Left colon (tissue), 2 donors: ENCODE measurements around the gene SPINK8. TPM values are rescaled to one million over a fixed set of nuclear protein-coding genes. Genes with fewer than 3 reads are reported as not detected.
"Not testable (repeated sequence)": the region's sequence is repeated elsewhere in the genome, so short reads cannot be mapped to it uniquely, and the experiment has no call there.

Experiments
- ATAC-seq: fragments of 200-7000 bp; cut with Tn5 transposase; one replicate; pipeline ENCODE4 v1.9.1; 2020; ENCODE audit warnings: mild to moderate bottlenecking, moderate library complexity
- DNase-seq, 2 donors: peaks; one replicate each; pipeline ENCODE4 v3.0.0-alpha.2; 2020
- intact Hi-C, 2 donors: fragments of 100-400 bp; cut with DNase I in 1 of 2; cut with micrococcal nuclease in 1 of 2; formaldehyde crosslinking; loops; one replicate each; pipeline versions ENCODE4 v1.11.2 to v1.14.0; 2022; cut with DNase I, micrococcal nuclease
- total RNA-seq, 2 donors: library from RNA; stranded (reverse); fragmentation: NEBNext Ultra II Directional; extraction: Animal tissue kit (Norgen Biotek cat#: 25700); gene quantifications; one replicate each; pipeline ENCODE4 v1.2.1, GENCODE V29; 2021
- donor health status: DM: no; HTN: no; CAD: no.
- donor health status: DM: yes; HTN: yes; CAD: no.

Gene SPINK8
- total RNA-seq, 2 donors from 2014 or later = not detected

- no peak for DNase-seq
- no peak for ATAC-seq
- intact Hi-C loops = no loop called here
These were observed 46.4 kb downstream of the SPINK8 start for GRCh38 chr3:48287034-48287433.

GRCh38 chr3:48286308-48286707 lies 47.2 kb downstream of the SPINK8 start:
- no peak for ATAC-seq
- DNase-seq = no peak
- intact Hi-C loops = no loop called here

DNA sequence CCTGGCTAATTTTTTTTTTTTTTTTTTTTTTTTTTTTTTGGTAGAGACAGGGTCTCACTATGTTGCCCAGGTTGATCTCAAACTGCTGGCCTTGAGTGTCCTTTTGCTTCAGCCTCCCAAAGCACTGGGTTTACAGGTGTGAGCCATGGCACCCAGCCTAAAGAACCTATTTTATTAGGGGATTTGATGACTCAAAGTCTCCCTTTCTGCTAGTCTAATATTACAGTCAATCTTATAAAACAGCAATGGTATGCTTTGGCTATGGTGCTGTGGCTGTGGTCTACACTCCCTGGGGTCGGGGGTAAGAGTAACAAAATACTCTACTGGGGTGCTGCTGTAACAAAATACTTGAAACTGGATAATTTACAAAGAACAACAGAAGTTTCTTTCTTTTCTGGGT lies 47.8 kb downstream of the SPINK8 start:
- DNase-seq = no peak
- intact Hi-C loops = no loop called here
- no peak for ATAC-seq

- ATAC-seq = no peak
- intact Hi-C loops = no loop called here
- DNase-seq = no peak
These were observed 48.3 kb downstream of the SPINK8 start for GRCh38 chr3:48285132-48285531.

DNA sequence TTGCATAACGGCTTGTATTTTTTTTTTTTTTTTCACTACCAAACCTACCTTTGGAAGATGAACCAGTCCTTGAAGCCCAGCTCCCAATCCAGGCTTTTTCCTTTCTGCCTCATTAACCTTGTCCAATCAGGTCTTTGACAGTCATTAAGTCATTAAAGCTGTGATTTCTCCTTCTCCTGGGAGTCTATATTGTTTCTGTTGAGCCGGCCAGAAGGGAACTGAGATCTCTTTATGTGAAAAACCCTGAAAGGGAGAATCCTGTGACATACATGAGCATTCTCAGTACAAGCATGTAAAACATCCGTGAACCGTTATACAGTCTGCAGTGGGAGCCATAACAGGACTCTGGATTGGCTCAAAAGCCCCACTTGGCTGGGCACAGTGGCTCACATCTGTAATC lies 52.6 kb downstream of the SPINK8 start:
- no peak for DNase-seq
- no peak for ATAC-seq
- intact Hi-C loops = no loop called here

GRCh38 chr3:48278884-48279559 lies 54.4 kb downstream of the SPINK8 start:
- intact Hi-C loops = loop anchor here in 1 of 2 donors (10.0 kb wide), 1 partner anchor 116 kb away; no protein-coding TSS in a partner anchor
- no peak for ATAC-seq
- no peak for DNase-seq

- intact Hi-C loops = loop anchor here in 1 of 2 donors (10.0 kb wide), 1 partner anchor 118 kb away; no protein-coding TSS in a partner anchor
- DNase-seq = no peak
- no peak for ATAC-seq
These were observed 56.4 kb downstream of the SPINK8 start for GRCh38 chr3:48276911-48277641.

DNA sequence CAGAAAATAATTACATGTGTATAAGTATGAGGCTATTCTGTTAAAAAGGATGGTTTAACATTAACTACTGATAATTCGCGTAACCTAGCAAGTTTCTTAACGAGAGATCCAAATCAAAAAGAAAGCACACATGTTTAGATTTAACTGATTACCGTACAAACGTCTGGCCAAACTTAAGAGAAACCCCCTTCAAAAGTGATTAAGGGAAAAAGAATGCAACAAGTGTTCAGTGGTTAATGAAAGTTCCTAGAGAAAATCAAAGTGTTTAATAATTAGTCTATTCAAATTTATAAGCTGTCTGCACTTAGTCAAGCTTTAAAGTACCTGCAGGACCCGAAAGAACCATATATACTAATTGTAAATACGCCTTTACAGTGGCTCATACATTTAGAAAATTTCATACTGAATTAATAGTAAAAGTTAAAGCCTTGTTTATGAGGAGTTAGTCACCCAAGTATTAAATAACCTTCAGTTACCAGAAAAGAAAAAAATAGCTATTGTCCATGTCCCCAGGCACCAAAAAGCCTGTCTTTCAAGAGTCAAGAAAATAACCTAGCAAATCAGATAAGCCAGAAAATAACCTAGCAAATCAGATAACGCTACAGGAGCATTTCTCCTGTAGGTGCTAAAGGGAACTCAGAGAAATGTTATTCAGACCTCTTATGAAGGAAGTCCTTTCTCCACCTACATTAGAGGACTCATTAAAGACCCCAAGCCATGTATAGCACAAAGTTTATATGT lies 58.0 kb downstream of the SPINK8 start:
- no peak for DNase-seq
- intact Hi-C loops = loop anchor here in 1 of 2 donors (10.0 kb wide), 1 partner anchor 119 kb away; no protein-coding TSS in a partner anchor

DNA sequence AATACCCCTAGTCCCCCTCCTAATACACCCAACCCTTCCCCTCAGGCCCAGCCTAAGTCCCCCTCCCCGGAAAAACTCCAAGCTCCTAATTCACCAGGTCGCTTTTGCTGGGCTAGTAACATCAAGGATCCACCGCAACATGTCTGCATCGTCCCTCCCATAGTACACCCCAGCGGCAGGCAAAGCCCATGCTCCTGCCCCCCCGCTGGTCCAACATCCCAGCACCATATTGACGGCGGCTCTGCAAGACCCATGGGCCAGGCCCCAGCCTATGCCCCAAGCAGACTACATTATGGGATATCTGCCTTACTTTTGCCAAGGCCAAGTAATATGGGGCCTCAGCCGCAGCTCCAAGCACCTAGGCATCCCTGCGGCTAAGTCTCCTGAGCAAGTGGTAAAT lies 59.0 kb downstream of the SPINK8 start:
- DNase-seq = no peak
- no peak for ATAC-seq
- intact Hi-C loops = loop anchor here in 1 of 2 donors (10.0 kb wide), 1 partner anchor 120 kb away; no protein-coding TSS in a partner anchor

More for the DNA sequence above, 58.0 kb downstream of the SPINK8 start:
- ATAC-seq = no peak

- intact Hi-C loops = loop anchor here in 1 of 2 donors (10.0 kb wide), 1 partner anchor 121 kb away; no protein-coding TSS in a partner anchor
- ATAC-seq = peak; percentile 39
- DNase-seq = peak; percentile 40 to 51
These were observed 59.8 kb downstream of the SPINK8 start for GRCh38 chr3:48273594-48274211.

DNA sequence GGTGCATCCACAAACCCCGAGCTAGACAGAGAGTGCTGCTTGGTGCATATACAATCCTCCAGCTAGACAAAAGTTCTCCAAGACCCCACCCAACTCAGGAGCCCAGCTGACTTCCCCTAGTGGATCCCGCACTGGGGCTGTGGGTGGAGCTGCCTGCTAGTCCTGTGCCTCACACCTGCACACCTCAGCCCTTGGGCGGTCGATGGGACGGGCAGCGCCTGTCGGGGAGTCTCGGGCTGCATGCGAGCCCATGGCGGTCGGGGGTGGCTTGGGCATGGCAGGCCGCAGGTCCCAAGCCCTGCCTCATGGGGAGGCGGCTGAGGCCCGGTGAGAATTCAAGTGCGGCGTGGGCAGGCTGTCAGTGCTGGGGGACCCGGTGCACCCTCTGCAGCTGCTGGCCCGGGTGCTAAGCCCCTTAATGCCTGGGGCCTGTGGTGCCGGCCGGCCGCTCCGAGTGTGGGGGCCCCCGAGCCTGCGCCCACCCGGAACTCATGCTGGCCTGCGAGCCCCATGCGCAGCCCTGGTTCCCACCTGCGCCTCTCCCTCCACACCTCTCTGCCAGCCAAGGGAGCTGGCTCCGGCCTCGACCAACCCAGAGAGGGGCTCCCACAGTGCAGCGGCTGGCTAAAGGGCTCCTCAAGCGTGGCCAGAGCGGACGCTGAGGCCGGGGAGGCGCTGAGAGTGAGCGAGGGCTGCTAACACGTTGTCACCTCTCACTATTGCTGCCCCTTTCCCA lies 61.5 kb downstream of the SPINK8 start:
- intact Hi-C loops = loop anchor here in 1 of 2 donors (10.0 kb wide), 1 partner anchor 123 kb away; no protein-coding TSS in a partner anchor
- no peak for ATAC-seq
- no peak for DNase-seq

- intact Hi-C loops = loop anchor here in 1 of 2 donors (10.0 kb wide), 1 partner anchor 124 kb away; no protein-coding TSS in a partner anchor
- DNase-seq, ATAC-seq: not testable (repeated sequence)
These were observed 62.2 kb downstream of the SPINK8 start for GRCh38 chr3:48271223-48271622.

DNA sequence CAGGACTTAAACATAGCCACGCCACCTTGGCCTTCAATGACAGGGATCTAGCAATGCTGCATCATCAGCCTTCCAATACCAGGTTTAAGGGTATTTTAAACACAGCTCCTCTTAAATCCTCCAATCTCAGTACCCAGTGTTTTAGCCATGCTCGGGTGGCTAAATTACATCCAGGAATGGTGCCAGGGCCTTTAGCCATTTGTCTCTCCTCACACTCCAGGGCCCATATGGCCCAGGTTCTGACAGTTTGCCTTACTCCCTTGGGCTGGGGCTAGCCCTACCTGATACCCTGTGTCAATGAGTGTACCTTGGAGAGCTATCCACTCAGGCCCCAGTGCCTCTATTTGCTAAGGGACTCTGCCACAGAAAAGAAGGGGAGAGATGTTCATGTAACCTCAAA lies 63.2 kb downstream of the SPINK8 start:
- ATAC-seq = no peak

DNA sequence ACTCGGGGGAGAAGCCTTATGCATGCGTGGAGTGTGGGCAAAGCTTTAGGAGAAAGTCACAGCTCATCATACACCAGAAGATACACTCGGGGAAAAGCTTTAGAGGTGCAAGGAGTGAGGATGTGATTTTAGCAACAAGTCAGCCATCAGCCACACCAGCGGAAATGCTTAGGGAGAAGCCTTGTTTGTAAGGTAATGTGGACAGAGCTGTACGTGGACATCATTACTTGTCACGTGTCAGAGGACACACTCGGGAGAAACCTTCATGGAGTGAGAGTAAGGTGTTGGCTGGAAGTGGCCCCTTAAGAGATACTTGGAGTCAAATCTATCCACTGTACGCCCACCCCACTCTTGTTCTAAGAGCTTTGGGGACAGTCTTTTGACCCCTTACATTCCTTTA lies 63.9 kb downstream of the SPINK8 start:
- intact Hi-C loops = no loop called here
- ATAC-seq = no peak
- no peak for DNase-seq

More for the DNA sequence above, 63.2 kb downstream of the SPINK8 start:
- no peak for DNase-seq
- intact Hi-C loops = loop anchor here in 1 of 2 donors (10.0 kb wide), 1 partner anchor 124 kb away; no protein-coding TSS in a partner anchor

- DNase-seq (peak; percentile 52 to 58), ATAC-seq (peak; percentile 54)
- intact Hi-C loops = no loop called here
These were observed 64.4 kb downstream of the SPINK8 start for GRCh38 chr3:48268936-48269561.

- peak; percentile 91 for ATAC-seq
- intact Hi-C loops = no loop called here
- DNase-seq = peak; percentile 76 to 86
These were observed 65.0 kb downstream of the SPINK8 start for GRCh38 chr3:48268381-48268935.

DNA sequence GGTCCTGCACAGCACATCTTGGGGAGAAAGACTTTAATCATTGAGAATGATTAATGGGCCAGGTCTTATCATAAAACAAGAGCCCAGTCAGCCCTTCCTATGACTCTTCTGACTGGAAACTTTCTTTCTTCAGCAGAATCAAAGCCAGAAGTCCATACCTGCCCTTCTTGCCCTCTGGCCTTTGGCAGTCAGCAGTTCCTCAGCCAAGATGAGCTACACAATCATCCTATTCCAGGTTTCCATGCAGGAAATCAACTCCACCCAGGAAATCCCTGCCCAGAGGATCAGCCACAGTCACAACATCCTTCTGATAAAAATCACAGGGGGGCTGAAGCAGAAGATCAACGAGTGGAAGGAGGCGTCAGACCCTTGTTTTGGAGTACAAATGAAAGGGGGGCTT lies 65.7 kb downstream of the SPINK8 start:
- peak; percentile 55 for ATAC-seq
- intact Hi-C loops = no loop called here

More for the DNA sequence above, 65.7 kb downstream of the SPINK8 start:
- peak in 1 of 2 donors; percentile 47 for DNase-seq
